NCI-H524 (cell line): ENCODE results near the gene KRT82.
"Not testable (repeated sequence)": the region's sequence is repeated elsewhere in the genome, so short reads cannot be mapped to it uniquely, and the experiment has no call there.

Source experiments
- DNase-seq, 2 experiments: peaks; one replicate each; lab custom pipeline; 2025; lab: John Stamatoyannopoulos, UW

KRT82 gene

GRCh38 chr12:52360106-52360662, 46.0 kb downstream of the KRT82 start:
- no peak for DNase-seq

GRCh38 chr12:52359621-52360061, 46.5 kb downstream of the KRT82 start:
- DNase-seq: no peak

GRCh38 chr12:52358575-52359350, 47.4 kb downstream of the KRT82 start:
- no peak for DNase-seq

- DNase-seq: no peak
Observed at GRCh38 chr12:52356762-52357580, 49.2 kb downstream of the KRT82 start.

GRCh38 chr12:52356031-52356761, 49.9 kb downstream of the KRT82 start:
- DNase-seq: no peak

- no peak for DNase-seq
Observed at GRCh38 chr12:52355176-52355575, 51.0 kb downstream of the KRT82 start.

GRCh38 chr12:52354200-52354599, 51.9 kb downstream of the KRT82 start:
- peak in 1 of 2 experiments; percentile 82 for DNase-seq

GRCh38 chr12:52353766-52354165, 52.4 kb downstream of the KRT82 start:
- no peak for DNase-seq

GRCh38 chr12:52352951-52353350, 53.2 kb downstream of the KRT82 start:
- no peak for DNase-seq

- DNase-seq: no peak
Observed at GRCh38 chr12:52351196-52352059, 54.7 kb downstream of the KRT82 start.

- DNase-seq: no peak
Observed at GRCh38 chr12:52350786-52351185, 55.3 kb downstream of the KRT82 start.

GRCh38 chr12:52350021-52350620, 56.0 kb downstream of the KRT82 start:
- no peak for DNase-seq

- no peak for DNase-seq
Observed at GRCh38 chr12:52349196-52349595, 56.9 kb downstream of the KRT82 start.

- DNase-seq: no peak
Observed at GRCh38 chr12:52347551-52348510, 58.3 kb downstream of the KRT82 start.

- no peak for DNase-seq
Observed at GRCh38 chr12:52347016-52347415, 59.1 kb downstream of the KRT82 start.

GRCh38 chr12:52346593-52346992, 59.5 kb downstream of the KRT82 start:
- no peak for DNase-seq

- DNase-seq: not testable (repeated sequence)
Observed at GRCh38 chr12:52345041-52345440, 61.1 kb downstream of the KRT82 start.

- no peak for DNase-seq
Observed at GRCh38 chr12:52344111-52344510, 62.0 kb downstream of the KRT82 start.
